ENCODE results near the gene FAM83E. TPM values are rescaled to one million over a fixed set of nuclear protein-coding genes. Genes with fewer than 3 reads are reported as not detected.

The FAM83E gene
- polyA plus RNA-seq, 1 experiment = 0.16 TPM

DNA sequence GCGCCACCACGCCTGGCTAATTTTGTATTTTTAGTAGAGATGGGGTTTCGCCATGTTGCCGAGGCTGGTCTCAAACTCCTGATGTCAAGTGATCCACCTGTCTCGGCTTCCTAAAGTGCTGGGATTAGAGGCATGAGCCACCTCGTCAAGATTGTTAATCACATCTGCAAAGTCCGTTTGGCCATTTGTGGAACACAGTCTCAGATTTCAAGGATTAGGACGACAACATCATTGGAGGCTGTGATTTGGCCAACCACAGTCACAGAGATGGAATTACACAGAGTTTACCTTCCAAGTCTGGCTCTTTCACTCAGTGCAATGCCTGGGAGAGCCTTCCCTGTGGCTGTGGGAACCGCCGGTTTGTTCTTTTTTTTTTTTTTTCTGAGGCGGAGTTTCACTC, 45.1 kb downstream of the FAM83E start:
- no peaks in the 10 kb centered on the region for H3K27me3 ChIP-seq (ENCODE audit: control insufficient read depth, insufficient read depth, low read length)
- H3K4me3 ChIP-seq (ENCODE audit: low read depth, low read length) = no peak overlapping the region
- ChIA-PET CTCF (no interaction called here), POLR2A (no interaction called here)
- DNase-seq (ENCODE audit: low read depth) = no peak
- TF ChIP-seq, protein P1, sequence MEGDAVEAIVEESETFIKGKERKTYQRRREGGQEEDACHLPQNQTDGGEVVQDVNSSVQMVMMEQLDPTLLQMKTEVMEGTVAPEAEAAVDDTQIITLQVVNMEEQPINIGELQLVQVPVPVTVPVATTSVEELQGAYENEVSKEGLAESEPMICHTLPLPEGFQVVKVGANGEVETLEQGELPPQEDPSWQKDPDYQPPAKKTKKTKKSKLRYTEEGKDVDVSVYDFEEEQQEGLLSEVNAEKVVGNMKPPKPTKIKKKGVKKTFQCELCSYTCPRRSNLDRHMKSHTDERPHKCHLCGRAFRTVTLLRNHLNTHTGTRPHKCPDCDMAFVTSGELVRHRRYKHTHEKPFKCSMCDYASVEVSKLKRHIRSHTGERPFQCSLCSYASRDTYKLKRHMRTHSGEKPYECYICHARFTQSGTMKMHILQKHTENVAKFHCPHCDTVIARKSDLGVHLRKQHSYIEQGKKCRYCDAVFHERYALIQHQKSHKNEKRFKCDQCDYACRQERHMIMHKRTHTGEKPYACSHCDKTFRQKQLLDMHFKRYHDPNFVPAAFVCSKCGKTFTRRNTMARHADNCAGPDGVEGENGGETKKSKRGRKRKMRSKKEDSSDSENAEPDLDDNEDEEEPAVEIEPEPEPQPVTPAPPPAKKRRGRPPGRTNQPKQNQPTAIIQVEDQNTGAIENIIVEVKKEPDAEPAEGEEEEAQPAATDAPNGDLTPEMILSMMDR (IDR thresholded peaks at IDR 0.05; ENCODE audit: insufficient read depth, low read depth, low read length) = no peak
- H3K36me3 ChIP-seq (ENCODE audit: control insufficient read depth, insufficient read depth, low read length) = no peaks in the 10 kb centered on the region

DNA sequence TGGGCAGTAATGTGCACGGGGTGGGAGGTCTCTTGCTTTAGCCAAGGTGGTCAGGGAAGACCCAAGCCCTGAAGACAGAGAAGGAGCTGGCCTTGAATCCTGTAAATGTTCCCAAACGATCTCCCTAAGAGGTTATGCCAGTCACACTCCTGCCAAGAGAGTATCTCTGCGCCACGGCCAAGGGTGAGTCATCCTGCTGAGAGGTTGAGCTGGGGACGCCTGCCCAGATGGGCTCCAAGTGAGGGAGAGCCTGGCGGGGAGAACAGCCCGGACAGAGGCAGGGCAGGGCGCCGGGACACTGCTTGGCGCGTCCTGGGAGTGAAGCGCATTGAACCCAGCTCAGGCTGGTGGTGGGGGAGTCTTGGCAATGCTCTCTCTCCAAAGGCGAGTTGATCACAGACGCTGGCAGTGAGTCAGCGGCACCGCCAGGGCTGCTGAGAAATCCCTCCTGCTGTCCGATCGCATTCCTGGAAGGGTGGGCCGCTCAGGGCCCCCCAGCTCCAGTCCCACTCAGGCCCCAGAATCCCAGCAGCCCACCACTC, 46.5 kb downstream of the FAM83E start:
- peak; percentile 62 for DNase-seq (ENCODE audit: low read depth)
- ChIA-PET POLR2A (no interaction called here), CTCF (interaction anchor here (0.6 to 3.8 kb wide), 6 partner anchors 15 to 177 kb away, joined by 3 to 10 read pairs (median 6); partner anchors contain the start of gene KDELR1)
- TF ChIP-seq, protein P1 (IDR thresholded peaks at IDR 0.05; ENCODE audit: insufficient read depth, low read depth, low read length) = no peak
- Histone ChIP-seq H3K27me3 (ENCODE audit: control insufficient read depth, insufficient read depth, low read length) (no peaks in the 10 kb centered on the region), H3K4me3 (ENCODE audit: low read depth, low read length) (no peak overlapping the region), H3K36me3 (ENCODE audit: control insufficient read depth, insufficient read depth, low read length) (no peaks in the 10 kb centered on the region)

DNA sequence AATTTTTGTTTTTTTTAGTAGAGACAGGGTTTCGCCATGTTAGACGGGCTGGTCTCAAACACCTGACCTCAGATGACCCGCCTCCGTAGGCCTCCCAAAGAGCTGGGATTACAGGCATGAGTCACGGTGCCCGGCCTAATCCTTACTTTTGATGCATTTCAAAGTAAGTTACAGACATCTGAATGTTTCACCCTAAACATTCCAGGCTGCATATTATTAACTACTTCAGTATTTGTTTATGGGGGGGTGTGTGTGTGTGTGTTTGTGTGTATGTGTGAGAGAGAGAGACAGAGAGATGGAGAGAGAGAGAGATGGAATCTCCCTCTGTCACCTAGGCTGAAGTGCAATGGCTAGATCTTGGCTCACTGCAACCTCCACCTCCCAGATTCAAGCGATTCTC, 49.8 kb downstream of the FAM83E start:
- TF ChIP-seq, protein P1 (IDR thresholded peaks at IDR 0.05; ENCODE audit: insufficient read depth, low read depth, low read length) = no peak
- no peak for DNase-seq (ENCODE audit: low read depth)
- Histone ChIP-seq H3K36me3 (ENCODE audit: control insufficient read depth, insufficient read depth, low read length) (no peaks in the 10 kb centered on the region), H3K27me3 (ENCODE audit: control insufficient read depth, insufficient read depth, low read length) (no peaks in the 10 kb centered on the region), H3K4me3 (ENCODE audit: low read depth, low read length) (no peak overlapping the region)
- ChIA-PET CTCF (interaction anchor here (1.2 to 3.8 kb wide), 2 partner anchors 19 to 75 kb away, joined by 5 to 10 read pairs; no protein-coding TSS in a partner anchor), POLR2A (no interaction called here)

Other genes with a start within 250 kb of the FAM83E start
- gene KDELR1, start 223.5 kb downstream of the FAM83E start, polyA plus RNA-seq (2011; rRNA removed) = 237 and 273 TPM in 2 replicates
- gene GRIN2D, start 221.4 kb downstream of the FAM83E start, polyA plus RNA-seq (2011; rRNA removed) = 0.36 and 0.64 TPM in 2 replicates
- gene GRWD1, start 169.1 kb downstream of the FAM83E start, polyA plus RNA-seq (2011; rRNA removed) = 13.9 and 20.0 TPM in 2 replicates
- gene KCNJ14, start 159.5 kb downstream of the FAM83E start, polyA plus RNA-seq (2011; rRNA removed) = 0.31 and 0.34 TPM in 2 replicates
- 40.5 and 65.8 TPM in 2 replicates for gene CYTH2, start 145.7 kb downstream of the FAM83E start, polyA plus RNA-seq (2011; rRNA removed)
- gene LMTK3, start 103.2 kb downstream of the FAM83E start, polyA plus RNA-seq (2011; rRNA removed) = 0.04 TPM in 1 of 2 replicates, not detected in the other
- gene SULT2B1, start 62.9 kb downstream of the FAM83E start, polyA plus RNA-seq (2011; rRNA removed) = 0.25 TPM in 1 of 2 replicates, not detected in the other
- gene SPACA4, start 8.3 kb downstream of the FAM83E start, polyA plus RNA-seq (2011; rRNA removed) = not detected in 2 replicates
- 1,260 and 1,324 TPM in 2 replicates for gene RPL18, start 4.1 kb upstream of the FAM83E start, polyA plus RNA-seq (2011; rRNA removed)
- gene SPHK2, start 4.4 kb upstream of the FAM83E start, polyA plus RNA-seq (2011; rRNA removed) = 5.6 and 9.2 TPM in 2 replicates
- 4.3 and 5.3 TPM in 2 replicates for gene DBP, start 22.3 kb upstream of the FAM83E start, polyA plus RNA-seq (2011; rRNA removed)
- 3.0 and 3.2 TPM in 2 replicates for gene CA11, start 31.1 kb upstream of the FAM83E start, polyA plus RNA-seq (2011; rRNA removed)
- 0.10 and 0.11 TPM in 2 replicates for gene NTN5, start 57.9 kb upstream of the FAM83E start, polyA plus RNA-seq (2011; rRNA removed)
- gene FUT2, start 80.9 kb upstream of the FAM83E start, polyA plus RNA-seq (2011; rRNA removed) = not detected in 2 replicates
- 0.86 and 1.5 TPM in 2 replicates for gene MAMSTR, start 104.6 kb upstream of the FAM83E start, polyA plus RNA-seq (2011; rRNA removed)
- gene RASIP1, start 125.5 kb upstream of the FAM83E start, polyA plus RNA-seq (2011; rRNA removed) = 0.76 and 1.1 TPM in 2 replicates
- not detected in 2 replicates for gene IZUMO1, start 131.8 kb upstream of the FAM83E start, polyA plus RNA-seq (2011; rRNA removed)
- gene FUT1, start 137.6 kb upstream of the FAM83E start, polyA plus RNA-seq (2011; rRNA removed) = 0.32 and 0.37 TPM in 2 replicates
- not detected in 2 replicates for gene FGF21, start 140.4 kb upstream of the FAM83E start, polyA plus RNA-seq (2011; rRNA removed)
- gene BCAT2, start 196.0 kb upstream of the FAM83E start, polyA plus RNA-seq (2011; rRNA removed) = 32.1 and 52.2 TPM in 2 replicates
- 7.4 and 7.6 TPM in 2 replicates for gene HSD17B14, start 221.4 kb upstream of the FAM83E start, polyA plus RNA-seq (2011; rRNA removed)

Data from BJ (cell line).